ENCODE data around the gene NUP98. TPM values are rescaled to one million over a fixed set of nuclear protein-coding genes. Genes with fewer than 3 reads are reported as not detected.

NUP98 gene
- total and polyA plus RNA-seq, 10 of the 15 experiments (the other 5 are each of a cell fraction or from before 2014, with no cell fraction given): 21.7 to 108 (median 78.9) TPM

DNA sequence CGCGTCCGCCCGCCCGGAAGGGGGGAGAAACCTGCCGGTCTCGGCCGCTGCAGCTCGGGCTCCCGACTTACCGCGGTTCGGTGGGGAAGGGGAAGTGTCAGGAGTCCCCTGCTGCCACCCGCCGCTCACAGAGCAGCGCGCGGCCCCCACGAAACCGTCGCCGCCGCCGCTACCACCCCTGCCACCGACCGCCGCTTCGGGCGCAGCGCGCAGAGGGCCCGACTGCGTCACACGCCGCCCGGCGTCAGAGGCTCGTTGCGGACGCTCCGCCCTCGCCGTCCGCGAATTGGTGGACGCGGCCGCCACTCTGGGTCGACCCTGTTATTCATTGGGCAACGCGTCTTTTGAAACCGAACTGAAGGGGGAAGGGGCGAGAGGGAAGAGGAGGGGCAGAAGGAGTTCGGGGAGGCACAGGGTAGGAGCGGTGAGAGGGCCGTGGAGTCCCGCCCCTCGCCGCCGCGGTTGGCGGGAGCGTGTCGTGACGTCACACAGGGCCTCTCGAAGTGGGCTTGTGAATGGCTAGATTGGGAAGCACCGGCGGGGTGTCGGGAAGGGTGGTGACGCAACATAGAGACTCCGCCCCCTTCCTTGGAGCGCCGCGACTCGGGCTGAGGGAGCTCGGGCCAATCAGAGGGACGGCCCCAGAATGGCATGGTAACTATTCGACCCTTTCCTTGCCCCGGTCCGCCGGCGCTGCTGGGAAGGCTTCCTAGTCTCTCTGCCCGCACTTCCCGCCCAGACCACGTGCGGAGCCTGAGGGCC is at the start of gene NUP98 (continued):
- TF ChIP-seq, protein P1, sequence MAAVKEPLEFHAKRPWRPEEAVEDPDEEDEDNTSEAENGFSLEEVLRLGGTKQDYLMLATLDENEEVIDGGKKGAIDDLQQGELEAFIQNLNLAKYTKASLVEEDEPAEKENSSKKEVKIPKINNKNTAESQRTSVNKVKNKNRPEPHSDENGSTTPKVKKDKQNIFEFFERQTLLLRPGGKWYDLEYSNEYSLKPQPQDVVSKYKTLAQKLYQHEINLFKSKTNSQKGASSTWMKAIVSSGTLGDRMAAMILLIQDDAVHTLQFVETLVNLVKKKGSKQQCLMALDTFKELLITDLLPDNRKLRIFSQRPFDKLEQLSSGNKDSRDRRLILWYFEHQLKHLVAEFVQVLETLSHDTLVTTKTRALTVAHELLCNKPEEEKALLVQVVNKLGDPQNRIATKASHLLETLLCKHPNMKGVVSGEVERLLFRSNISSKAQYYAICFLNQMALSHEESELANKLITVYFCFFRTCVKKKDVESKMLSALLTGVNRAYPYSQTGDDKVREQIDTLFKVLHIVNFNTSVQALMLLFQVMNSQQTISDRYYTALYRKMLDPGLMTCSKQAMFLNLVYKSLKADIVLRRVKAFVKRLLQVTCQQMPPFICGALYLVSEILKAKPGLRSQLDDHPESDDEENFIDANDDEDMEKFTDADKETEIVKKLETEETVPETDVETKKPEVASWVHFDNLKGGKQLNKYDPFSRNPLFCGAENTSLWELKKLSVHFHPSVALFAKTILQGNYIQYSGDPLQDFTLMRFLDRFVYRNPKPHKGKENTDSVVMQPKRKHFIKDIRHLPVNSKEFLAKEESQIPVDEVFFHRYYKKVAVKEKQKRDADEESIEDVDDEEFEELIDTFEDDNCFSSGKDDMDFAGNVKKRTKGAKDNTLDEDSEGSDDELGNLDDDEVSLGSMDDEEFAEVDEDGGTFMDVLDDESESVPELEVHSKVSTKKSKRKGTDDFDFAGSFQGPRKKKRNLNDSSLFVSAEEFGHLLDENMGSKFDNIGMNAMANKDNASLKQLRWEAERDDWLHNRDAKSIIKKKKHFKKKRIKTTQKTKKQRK (IDR thresholded peaks at IDR 0.05; ENCODE audit: low read depth, low read length): peak; percentile 49
- TF ChIP-seq MYC (IDR thresholded peaks at IDR 0.05; ENCODE audit: insufficient read depth, insufficient read length, insufficient replicate concordance, low read length, severe bottlenecking) (peak; percentile 68), GATAD2B (conservative IDR thresholded peaks at IDR 0.05; ENCODE audit: low read depth) (peak; percentile 95), FOXK2 (IDR thresholded peaks at IDR 0.05) (no peak), NR2C1 (IDR thresholded peaks at IDR 0.05) (peak; percentile 42; the same call in 1 of the 2 replicates), NR2F1 (conservative IDR thresholded peaks at IDR 0.05) (peak; percentile 31), RB1 (IDR thresholded peaks at IDR 0.05; ENCODE audit: borderline replicate concordance) (peak; percentile 78; the same call in 1 of the 2 replicates), ZNF207 (IDR thresholded peaks at IDR 0.05; ENCODE audit: borderline replicate concordance) (peak; percentile 81; the same call in 1 of the 2 replicates), BACH1 (IDR thresholded peaks at IDR 0.05; ENCODE audit: borderline replicate concordance) (peak; percentile 81), MTA3 (IDR thresholded peaks at IDR 0.05; ENCODE audit: borderline replicate concordance, low read length) (no peak), BMI1 (IDR thresholded peaks at IDR 0.05; ENCODE audit: borderline replicate concordance) (no peak), ZNF24 (IDR thresholded peaks at IDR 0.05) (peak; percentile 15; the same call in 1 of the 2 replicates), NFYB (IDR thresholded peaks at IDR 0.05; ENCODE audit: insufficient read depth, low read depth, low read length) (peak; percentile 90), ZNF384 (IDR thresholded peaks at IDR 0.05; ENCODE audit: borderline replicate concordance, low read depth, low read length) (no peak), DPF2 (IDR thresholded peaks at IDR 0.05) (peak; percentile 100), RFX5 (IDR thresholded peaks at IDR 0.05; ENCODE audit: low read depth, low read length) (peak; percentile 89), IKZF1 (conservative IDR thresholded peaks at IDR 0.05) (peak; percentile 64), ZNF274 (IDR thresholded peaks at IDR 0.05; ENCODE audit: insufficient read depth, insufficient read length) (no peak), NRF1 (conservative IDR thresholded peaks at IDR 0.05; ENCODE audit: low read depth, low read length) (no peak), EGR1 (IDR thresholded peaks at IDR 0.05; ENCODE audit: borderline replicate concordance in 1 of 2, low read depth in 2 of 2, low read length in 2 of 2) (peak in 1 of 2 experiments; percentile 56; a peak in 1 of 3 replicates), KAT2A (conservative IDR thresholded peaks at IDR 0.05; ENCODE audit: control insufficient read depth, low read depth, low read length) (no peak), CHD4 (IDR thresholded peaks at IDR 0.05) (no peak)
- TF ChIP-seq, protein P2, sequence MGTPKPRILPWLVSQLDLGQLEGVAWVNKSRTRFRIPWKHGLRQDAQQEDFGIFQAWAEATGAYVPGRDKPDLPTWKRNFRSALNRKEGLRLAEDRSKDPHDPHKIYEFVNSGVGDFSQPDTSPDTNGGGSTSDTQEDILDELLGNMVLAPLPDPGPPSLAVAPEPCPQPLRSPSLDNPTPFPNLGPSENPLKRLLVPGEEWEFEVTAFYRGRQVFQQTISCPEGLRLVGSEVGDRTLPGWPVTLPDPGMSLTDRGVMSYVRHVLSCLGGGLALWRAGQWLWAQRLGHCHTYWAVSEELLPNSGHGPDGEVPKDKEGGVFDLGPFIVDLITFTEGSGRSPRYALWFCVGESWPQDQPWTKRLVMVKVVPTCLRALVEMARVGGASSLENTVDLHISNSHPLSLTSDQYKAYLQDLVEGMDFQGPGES (IDR thresholded peaks at IDR 0.05): peak; percentile 87
- TF ChIP-seq, protein P3, sequence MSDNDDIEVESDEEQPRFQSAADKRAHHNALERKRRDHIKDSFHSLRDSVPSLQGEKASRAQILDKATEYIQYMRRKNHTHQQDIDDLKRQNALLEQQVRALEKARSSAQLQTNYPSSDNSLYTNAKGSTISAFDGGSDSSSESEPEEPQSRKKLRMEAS (IDR thresholded peaks at IDR 0.05; ENCODE audit: low read depth, low read length): peak; percentile 59; the same call in 1 of the 2 replicates
- TF ChIP-seq, protein P4, sequence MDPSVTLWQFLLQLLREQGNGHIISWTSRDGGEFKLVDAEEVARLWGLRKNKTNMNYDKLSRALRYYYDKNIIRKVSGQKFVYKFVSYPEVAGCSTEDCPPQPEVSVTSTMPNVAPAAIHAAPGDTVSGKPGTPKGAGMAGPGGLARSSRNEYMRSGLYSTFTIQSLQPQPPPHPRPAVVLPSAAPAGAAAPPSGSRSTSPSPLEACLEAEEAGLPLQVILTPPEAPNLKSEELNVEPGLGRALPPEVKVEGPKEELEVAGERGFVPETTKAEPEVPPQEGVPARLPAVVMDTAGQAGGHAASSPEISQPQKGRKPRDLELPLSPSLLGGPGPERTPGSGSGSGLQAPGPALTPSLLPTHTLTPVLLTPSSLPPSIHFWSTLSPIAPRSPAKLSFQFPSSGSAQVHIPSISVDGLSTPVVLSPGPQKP (IDR thresholded peaks at IDR 0.05; ENCODE audit: low read depth, low read length): no peak

Measured in GM12878 (cell line).